H1 (cell line): Measurements from ENCODE around the gene SCN2A.

Experiments
- CHD2 ChIP-seq: IDR thresholded peaks from 2 replicates; pipeline ENCODE4 v1.6.1; 2012; ENCODE audit warnings: low read length, improper control_type of control experiment
- EP300 ChIP-seq, 2 experiments: IDR thresholded peaks; 1 replicate in 1 of 2; 2 replicates in 1 of 2; pipeline ENCODE4 v1.6.1; 2011 to 2012; ENCODE audit warnings: low read depth in 2 of 2, low read length in 2 of 2, mild to moderate bottlenecking in 2 of 2, borderline replicate concordance in 1 of 2, inconsistent platforms in 1 of 2, moderate library complexity in 1 of 2
- KDM1A ChIP-seq: fragments of 200-600, 300-600 bp; sonication (generic); IDR thresholded peaks from 2 replicates; pipeline ENCODE4 v1.7.1; 2016; ENCODE audit warnings: mild to moderate bottlenecking, low read length, borderline replicate concordance
- MAX ChIP-seq: IDR thresholded peaks from 2 replicates; pipeline ENCODE4 v1.6.1; 2012; ENCODE audit warnings: inconsistent platforms
- POLR2A ChIP-seq, 2 experiments: IDR thresholded peaks; 1 replicate in 1 of 2; 2 replicates in 1 of 2; pipeline ENCODE4 v1.6.1; 2011; ENCODE audit warnings: low read depth in 2 of 2, low read length in 2 of 2, mild to moderate bottlenecking in 2 of 2; ENCODE audit errors: control extremely low read depth in 1 of 2
- RAD21 ChIP-seq, 2 experiments: IDR thresholded peaks in 1 of 2; conservative IDR thresholded peaks in 1 of 2; 2 replicates each; pipeline ENCODE4 v1.6.1; 2011; ENCODE audit warnings: low read depth in 2 of 2, low read length in 2 of 2, improper control_type of control experiment in 1 of 2, inconsistent platforms in 1 of 2, mild to moderate bottlenecking in 1 of 2, moderate library complexity in 1 of 2
- SIN3A ChIP-seq, 2 experiments: IDR thresholded peaks in 1 of 2; conservative IDR thresholded peaks in 1 of 2; 2 replicates each; pipeline ENCODE4 v1.6.1; 2011 to 2012; ENCODE audit warnings: low read length in 2 of 2, improper control_type of control experiment in 1 of 2, low read depth in 1 of 2, mild to moderate bottlenecking in 1 of 2
- TCF12 ChIP-seq: IDR thresholded peaks from 2 replicates; pipeline ENCODE4 v1.6.1; 2011; ENCODE audit warnings: low read depth, mild to moderate bottlenecking, low read length
- TF ChIP-seq, protein P1 (sequence below), 3 experiments: IDR thresholded peaks; 1 replicate in 2 of 3; 2 replicates in 1 of 3; pipeline versions ENCODE4 v1.5.1 to v1.6.1; 2011; ENCODE audit warnings: low read length in 3 of 3, mild to moderate bottlenecking in 3 of 3, inconsistent platforms in 2 of 3, low read depth in 1 of 3, moderate library complexity in 1 of 3; ENCODE audit not compliant: insufficient read depth in 1 of 3; ENCODE audit errors: control extremely low read depth in 1 of 3

GRCh38 chr2:165369898-165370296 is 130.7 kb downstream of the SCN2A start:
- TF ChIP-seq EP300 (IDR thresholded peaks at IDR 0.05; ENCODE audit: borderline replicate concordance in 1 of 2, low read depth in 2 of 2, low read length in 2 of 2) (no peak), SIN3A (conservative IDR thresholded peaks at IDR 0.05 in 1 of 2, IDR thresholded peaks at IDR 0.05 in 1 of 2; ENCODE audit: low read depth in 1 of 2, low read length in 2 of 2) (no peak), MAX (no peak), KDM1A (no peak), POLR2A (IDR thresholded peaks at IDR 0.05; ENCODE audit: control extremely low read depth in 1 of 2, low read depth in 2 of 2, low read length in 2 of 2) (no peak), RAD21 (IDR thresholded peaks at IDR 0.05 in 1 of 2, conservative IDR thresholded peaks at IDR 0.05 in 1 of 2; ENCODE audit: low read depth in 2 of 2, low read length in 2 of 2) (no peak), TCF12 (no peak), CHD2 (no peak)
- TF ChIP-seq, protein P1, sequence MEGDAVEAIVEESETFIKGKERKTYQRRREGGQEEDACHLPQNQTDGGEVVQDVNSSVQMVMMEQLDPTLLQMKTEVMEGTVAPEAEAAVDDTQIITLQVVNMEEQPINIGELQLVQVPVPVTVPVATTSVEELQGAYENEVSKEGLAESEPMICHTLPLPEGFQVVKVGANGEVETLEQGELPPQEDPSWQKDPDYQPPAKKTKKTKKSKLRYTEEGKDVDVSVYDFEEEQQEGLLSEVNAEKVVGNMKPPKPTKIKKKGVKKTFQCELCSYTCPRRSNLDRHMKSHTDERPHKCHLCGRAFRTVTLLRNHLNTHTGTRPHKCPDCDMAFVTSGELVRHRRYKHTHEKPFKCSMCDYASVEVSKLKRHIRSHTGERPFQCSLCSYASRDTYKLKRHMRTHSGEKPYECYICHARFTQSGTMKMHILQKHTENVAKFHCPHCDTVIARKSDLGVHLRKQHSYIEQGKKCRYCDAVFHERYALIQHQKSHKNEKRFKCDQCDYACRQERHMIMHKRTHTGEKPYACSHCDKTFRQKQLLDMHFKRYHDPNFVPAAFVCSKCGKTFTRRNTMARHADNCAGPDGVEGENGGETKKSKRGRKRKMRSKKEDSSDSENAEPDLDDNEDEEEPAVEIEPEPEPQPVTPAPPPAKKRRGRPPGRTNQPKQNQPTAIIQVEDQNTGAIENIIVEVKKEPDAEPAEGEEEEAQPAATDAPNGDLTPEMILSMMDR (IDR thresholded peaks at IDR 0.05; ENCODE audit: control extremely low read depth in 1 of 3, insufficient read depth in 1 of 3, low read depth in 1 of 3, low read length in 3 of 3) = no peak
